Stimulated activated CD4-positive, alpha-beta T cell treated with anti-CD3 and anti-CD28 coated beads, Interleukin-15, amount 100 ng/mL, for 24 hours (primary cell): Measurements from ENCODE around the gene CCK.
"Not testable (repeated sequence)": the region's sequence is repeated elsewhere in the genome, so short reads cannot be mapped to it uniquely, and the experiment has no call there.

ENCODE experiments used
- DNase-seq: peaks from one replicate; pipeline ENCODE4 v3.0.0-alpha.2; 2020

Gene CCK, protein sequence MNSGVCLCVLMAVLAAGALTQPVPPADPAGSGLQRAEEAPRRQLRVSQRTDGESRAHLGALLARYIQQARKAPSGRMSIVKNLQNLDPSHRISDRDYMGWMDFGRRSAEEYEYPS

GRCh38 chr3:42266085-42266484 lies at the start of gene CCK:
Gene CCK (minus strand): TSS chr3:42266185. CDS start chr3:42263630, 2,555 bp downstream.
- no peak for DNase-seq

GRCh38 chr3:42314411-42314810 lies 48.4 kb upstream of the CCK start:
- DNase-seq, result no peak

GRCh38 chr3:42308651-42309050 lies 42.7 kb upstream of the CCK start:
- DNase-seq, result no peak

DNA sequence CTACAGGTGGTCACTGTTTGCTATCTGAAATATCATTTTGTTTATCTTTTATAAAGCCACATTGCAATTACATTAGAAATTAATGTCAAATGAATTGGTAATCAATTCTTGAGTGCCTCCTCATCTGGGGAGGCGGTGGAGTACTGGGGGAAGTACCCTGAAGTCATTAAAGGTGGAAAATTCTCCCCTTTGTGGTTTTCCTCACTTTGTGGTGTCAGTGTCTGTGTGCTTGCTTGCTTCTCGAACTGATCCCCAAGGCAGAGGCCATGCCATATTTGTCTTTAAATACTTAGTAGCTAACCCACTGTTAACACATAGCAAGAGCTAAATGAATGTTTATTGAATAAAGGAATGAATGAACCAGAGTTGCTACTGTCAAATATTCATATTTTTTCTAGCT lies 40.5 kb upstream of the CCK start:
- DNase-seq, result peak; percentile 24

- DNase-seq, result no peak
Measured at GRCh38 chr3:42302924-42303634, 37.1 kb upstream of the CCK start.

GRCh38 chr3:42301446-42302175 lies 35.6 kb upstream of the CCK start:
- DNase-seq, result no peak

- DNase-seq, result no peak
Measured at GRCh38 chr3:42300778-42301177, 34.8 kb upstream of the CCK start.

DNA sequence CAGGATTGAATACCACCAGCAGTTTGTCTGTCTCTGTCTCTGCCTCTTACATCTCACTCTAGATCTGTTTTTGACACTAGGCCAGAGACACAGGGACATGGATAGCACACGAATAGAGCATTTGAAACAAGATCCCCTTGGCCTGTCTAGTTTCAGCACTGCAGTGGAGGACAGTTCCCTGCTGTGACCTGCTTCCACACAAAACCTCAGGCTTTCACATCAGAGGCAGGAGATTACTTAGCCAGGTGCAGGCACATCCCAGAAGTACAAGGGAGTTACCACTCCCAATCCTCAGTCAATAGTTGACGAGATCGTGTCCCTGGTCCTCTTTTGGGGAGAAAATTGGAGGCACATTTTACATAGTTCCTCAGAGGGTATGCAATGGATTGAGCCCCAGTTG lies 34.0 kb upstream of the CCK start:
- peak; percentile 34 for DNase-seq

DNA sequence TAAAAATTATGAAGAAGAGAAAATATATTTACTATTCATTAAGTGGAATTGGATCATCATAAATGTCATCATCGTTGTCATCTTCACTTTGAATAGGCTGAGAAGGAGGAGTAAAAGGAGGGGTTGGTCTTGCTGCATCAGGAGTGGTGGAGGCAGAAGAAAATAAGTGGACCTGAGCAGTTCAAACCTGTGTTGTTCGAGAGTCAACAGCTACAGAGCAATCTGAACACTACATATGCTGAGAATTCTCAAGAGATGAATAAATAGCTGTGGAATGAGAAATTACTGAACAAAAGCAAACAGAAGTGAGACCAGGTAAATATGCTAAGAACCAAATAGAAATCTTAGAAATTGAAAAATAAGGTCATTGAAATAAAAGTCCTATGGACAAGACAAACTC lies 32.3 kb upstream of the CCK start:
- no peak for DNase-seq

DNA sequence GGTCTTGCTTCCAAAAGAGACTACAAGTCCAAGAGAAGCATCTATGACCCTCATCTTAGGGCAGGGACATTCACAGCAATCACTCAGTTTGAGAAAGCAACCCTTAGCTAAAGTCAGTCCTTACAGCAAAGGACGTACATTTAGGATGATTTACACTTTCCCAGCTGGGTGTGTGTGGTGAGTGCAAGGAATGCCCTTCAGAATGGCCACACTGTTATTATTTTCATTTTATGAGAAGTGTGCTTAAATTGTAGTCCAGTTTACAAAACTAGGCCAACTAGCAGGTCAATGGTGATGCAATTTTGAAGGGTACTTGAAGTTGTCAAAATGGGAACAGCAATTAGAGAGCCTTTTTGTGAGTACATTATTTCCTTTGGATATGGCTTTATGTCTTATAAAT lies 26.0 kb upstream of the CCK start:
- DNase-seq, result no peak

GRCh38 chr3:42290966-42291714 lies 25.2 kb upstream of the CCK start:
- no peak for DNase-seq

GRCh38 chr3:42289026-42289425 lies 23.0 kb upstream of the CCK start:
- no peak for DNase-seq

DNA sequence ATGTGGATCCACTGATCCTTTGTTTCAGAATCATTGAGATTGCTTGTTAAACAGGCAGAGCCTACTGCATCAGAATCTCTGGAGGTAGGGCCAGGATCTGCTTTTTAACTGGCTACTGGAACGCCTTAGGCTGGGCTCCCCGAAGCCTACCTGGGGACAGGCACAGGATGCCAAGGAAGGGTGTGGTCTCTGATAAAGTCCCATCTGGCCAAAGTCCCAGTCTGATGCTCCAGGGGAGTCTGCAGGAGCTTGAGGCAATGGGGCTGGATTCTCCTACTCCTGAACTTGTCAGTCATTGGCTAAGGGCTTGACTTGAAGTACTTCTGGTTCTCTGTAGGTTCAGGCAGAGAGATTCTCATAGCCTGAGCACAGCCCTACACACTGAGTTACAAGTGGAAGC lies 22.4 kb upstream of the CCK start:
- no peak for DNase-seq

DNA sequence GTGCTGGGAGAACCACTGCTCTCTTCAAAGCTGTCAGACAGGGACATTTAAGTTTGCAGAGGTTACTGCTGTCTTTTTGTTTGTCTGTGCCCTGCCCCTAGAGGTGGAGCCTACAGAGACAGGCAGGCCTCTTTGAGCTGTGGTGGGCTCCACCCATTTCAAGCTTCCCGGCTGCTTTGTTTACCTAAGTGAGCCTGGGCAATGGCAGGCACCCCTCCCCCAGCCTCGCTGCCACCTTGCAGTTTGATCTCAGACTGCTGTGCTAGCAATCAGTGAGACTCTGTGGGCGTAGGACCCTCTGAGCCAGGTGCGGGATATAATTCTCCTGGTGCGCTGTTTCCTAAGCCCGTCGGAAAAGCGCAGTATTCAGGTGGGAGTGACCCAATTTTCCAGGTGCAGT lies 21.4 kb upstream of the CCK start:
- DNase-seq, result not testable (repeated sequence)

DNA sequence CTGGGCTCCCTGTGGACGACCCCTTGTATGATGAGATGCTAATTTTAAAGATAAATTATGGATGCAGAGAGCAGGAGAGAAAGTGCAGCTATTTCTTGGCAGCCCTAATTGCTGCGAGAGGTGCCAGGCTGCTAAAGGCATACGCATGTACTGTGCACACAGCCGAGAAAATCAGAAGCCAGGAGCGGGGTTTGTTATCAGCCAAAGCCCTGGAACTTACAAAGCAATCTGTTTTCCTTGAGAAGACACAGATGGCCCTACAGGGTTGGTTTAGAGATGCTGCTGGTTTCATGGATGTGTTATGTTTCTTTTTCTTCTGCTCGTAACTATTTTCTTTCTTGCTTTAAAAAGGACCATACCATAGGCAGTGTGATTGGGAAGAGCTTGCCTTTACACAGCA lies 11.7 kb upstream of the CCK start:
- no peak for DNase-seq

DNA sequence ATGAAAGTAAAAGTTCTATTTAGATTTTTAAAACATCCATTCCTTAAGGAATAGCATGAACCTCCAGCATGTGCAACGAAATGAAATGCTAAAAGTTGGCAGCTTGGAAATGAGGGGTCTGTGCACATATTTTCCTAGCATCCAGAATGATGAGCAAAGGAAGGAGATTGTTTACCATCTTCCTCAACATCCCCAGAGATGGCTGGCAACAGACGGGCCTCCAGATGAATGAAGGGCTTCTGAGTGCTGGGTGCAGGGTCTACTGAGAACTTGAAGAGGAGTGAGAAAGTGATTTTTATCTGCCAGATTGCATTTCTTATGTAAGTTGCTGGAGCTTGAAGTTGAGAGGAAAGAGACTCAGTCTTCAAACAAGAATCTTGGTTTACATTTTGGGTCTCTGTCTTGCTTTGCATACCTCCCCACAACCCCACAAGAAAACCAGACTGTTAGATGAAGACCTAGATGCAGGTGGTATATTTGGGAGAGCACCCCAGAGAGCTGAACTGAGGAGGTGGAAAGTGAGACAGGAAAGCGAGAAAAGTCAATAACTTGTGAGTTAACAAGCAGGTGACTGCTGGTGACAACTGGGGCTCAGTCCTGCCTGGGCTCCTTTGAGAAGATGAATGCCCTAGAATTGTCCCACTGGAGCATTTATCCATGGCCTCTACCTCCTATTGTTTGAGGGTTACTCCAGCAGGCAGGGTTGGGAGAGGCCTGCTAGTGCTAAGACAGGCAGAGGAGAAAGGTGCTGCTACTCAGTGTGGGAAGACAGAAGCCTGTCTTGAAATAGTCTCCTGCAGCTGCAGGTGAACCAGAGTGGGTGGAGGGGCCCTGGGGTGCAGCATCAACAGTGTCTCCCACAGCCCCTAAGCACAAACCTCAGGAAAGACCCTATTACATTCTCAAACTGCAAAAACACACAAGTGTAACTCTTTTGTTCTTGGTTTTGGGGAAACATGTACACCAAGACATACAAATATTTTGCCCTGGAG lies 10.5 kb upstream of the CCK start:
- no peak for DNase-seq

DNA sequence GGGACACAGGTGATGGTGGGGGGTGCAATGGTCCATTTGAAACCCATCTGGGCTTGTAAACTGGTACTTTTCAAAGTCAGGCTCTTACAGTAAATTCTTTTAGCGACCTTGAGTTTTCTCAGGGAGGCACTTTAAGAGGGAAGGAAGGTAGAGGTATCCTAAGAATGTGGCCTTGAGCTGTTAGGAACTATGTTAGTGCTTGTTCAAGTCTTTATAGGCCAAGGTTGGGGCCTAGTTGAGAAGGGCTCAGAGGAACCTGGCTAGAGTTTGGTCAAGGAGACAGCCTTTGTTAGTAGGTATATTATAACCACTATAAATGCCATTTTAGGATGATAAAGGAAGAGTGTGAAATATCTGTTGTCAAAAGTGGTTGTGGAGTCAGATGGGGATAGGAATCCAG lies 9.2 kb upstream of the CCK start:
- no peak for DNase-seq

DNA sequence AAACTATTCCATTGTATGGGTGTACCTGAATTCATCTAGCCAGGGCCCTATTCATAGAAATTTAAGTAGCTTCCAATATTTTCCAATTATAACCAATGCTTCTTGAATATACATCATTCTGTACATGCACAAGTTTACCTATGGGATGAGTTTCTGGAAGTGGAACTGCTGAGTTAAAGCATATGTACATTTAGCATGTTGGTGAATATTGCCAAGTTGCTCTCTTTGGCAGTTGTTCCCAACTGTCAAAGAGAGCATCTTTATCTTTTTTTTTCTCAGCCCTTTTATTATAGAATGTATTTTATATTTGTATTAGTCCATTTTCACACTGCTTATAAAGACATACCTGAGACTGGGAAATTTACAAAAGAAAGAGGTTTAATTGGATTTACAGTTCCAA lies 8.3 kb upstream of the CCK start:
- DNase-seq, result no peak

GRCh38 chr3:42273361-42273760 lies 7.4 kb upstream of the CCK start:
- DNase-seq, result no peak

DNA sequence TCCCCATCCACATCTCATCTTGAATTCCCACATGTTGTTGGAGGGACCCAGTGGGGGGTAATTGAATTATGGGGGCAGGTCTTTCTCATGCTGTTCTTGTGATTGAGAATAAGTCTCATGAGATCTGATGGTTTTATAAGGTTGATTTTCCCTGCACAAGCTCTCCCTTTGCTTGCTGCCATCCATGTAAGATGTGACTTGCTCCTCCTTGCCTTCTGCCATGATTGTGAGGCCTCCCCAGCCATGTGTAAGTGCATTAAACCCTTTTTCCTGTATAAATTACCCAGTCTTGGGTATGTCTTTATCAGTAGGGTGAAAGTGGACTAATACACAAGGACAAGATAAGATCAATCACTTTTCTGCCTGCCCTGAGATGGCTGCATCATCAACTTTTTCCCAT lies 5.8 kb upstream of the CCK start:
- no peak for DNase-seq

GRCh38 chr3:42270561-42270960 lies 4.6 kb upstream of the CCK start:
- DNase-seq, result no peak

DNA sequence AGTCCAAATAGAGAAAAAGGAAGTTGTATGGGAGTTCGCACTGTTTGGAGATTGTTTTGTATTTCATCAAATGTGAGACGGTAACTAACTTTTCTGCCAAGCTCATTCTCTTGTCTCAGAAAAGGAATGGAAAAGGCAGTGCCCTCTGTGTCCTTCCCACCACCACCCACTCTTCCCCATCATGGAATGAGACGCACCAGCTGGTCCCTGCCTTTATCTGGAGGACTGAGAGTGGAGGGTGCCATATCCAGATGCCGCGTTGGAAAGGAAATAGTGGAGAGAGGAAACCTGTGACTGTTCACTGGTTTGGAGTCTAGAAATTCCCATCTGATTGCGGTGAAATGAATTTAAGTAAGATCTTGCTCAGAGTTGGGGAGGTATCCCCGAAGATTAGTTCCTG lies 3.7 kb upstream of the CCK start:
- no peak for DNase-seq

DNA sequence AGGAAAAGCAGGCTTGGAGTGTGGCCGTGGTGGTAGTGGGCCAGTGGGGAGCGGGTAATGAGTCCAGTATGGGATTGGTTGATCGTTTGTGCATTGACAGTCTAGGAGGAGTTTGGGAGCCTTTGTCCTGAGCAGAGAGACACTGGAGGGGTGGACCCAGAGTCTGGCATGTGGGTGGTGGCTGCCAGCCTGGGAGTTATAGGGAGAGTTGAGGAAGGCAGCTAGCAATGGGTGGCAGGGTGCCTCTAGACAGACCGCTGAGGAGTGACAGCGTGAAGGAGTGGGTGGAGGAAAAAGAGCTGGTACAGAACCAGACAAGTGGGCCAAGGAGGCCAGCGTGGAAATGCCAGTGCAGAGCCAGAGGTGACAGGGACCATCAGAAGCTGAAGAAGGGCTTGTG lies 1.9 kb upstream of the CCK start:
- no peak for DNase-seq
